Astrocyte (in vitro differentiated cells and primary cell): Measurements from ENCODE around the gene FAM3C. TPM values are rescaled to one million over a fixed set of nuclear protein-coding genes. Genes with fewer than 3 reads are reported as not detected.

Experiments
- DNase-seq: peaks from one replicate; pipeline ENCODE4 v3.0.0-alpha.2; 2010; ENCODE audit warnings: low read depth
- FAIRE-seq: peaks from 2 replicates; lab custom pipeline; 2011; peaks lifted over from hg19 to GRCh38; lab: Jason Lieb, UNC
- H2AFZ ChIP-seq: 2 replicates; pipeline ENCODE4 v1.6.0; 2012; ENCODE audit warnings: low read depth, low read length, inconsistent platforms
- H3K27ac ChIP-seq: 2 replicates; pipeline ENCODE4 v1.5.1; 2011; ENCODE audit warnings: low read depth, low read length, inconsistent platforms
- H3K27me3 ChIP-seq: 2 replicates; pipeline ENCODE4 v1.6.0; 2011; ENCODE audit warnings: low read length, inconsistent platforms; ENCODE audit not compliant: insufficient read depth
- H3K36me3 ChIP-seq: 2 replicates; pipeline ENCODE4 v1.5.1; 2011; ENCODE audit warnings: low read length, inconsistent platforms; ENCODE audit not compliant: insufficient read depth
- H3K4me1 ChIP-seq: 2 replicates; pipeline ENCODE4 v1.5.1; 2011; ENCODE audit warnings: low read length, inconsistent platforms; ENCODE audit not compliant: insufficient read depth
- H3K4me2 ChIP-seq: 2 replicates; pipeline ENCODE4 v1.6.0; 2012; ENCODE audit warnings: low read length, inconsistent platforms
- H3K4me3 ChIP-seq: 2 replicates; pipeline ENCODE4 v1.5.1; 2011; ENCODE audit warnings: low read depth, mild to moderate bottlenecking, low read length, inconsistent platforms; ENCODE audit not compliant: insufficient read depth
- H3K79me2 ChIP-seq: 2 replicates; pipeline ENCODE4 v1.6.0; 2012; ENCODE audit warnings: mild to moderate bottlenecking, low read length, inconsistent platforms; ENCODE audit not compliant: insufficient read depth
- H3K9ac ChIP-seq: 2 replicates; pipeline ENCODE4 v1.6.0; 2012; ENCODE audit warnings: mild to moderate bottlenecking, low read length, inconsistent platforms
- H3K9me3 ChIP-seq: 2 replicates; pipeline ENCODE4 v1.5.1; 2012; ENCODE audit warnings: low read depth, mild to moderate bottlenecking, low read length, inconsistent platforms; ENCODE audit not compliant: insufficient read depth
- H4K20me1 ChIP-seq: 2 replicates; pipeline ENCODE4 v1.6.0; 2012; ENCODE audit warnings: low read length, inconsistent platforms; ENCODE audit not compliant: insufficient read depth
- H3K27ac Mint-ChIP-seq: one replicate; pipeline ENCODE4 v1.8.0; 2021; ENCODE audit warnings: mild to moderate bottlenecking, mixed read lengths; ENCODE audit not compliant: unreplicated experiment
- H3K27me3 Mint-ChIP-seq: one replicate; pipeline ENCODE4 v1.8.0; 2021; ENCODE audit warnings: low read depth, mixed read lengths; ENCODE audit not compliant: unreplicated experiment
- H3K36me3 Mint-ChIP-seq: one replicate; pipeline ENCODE4 v1.8.0; 2021; ENCODE audit warnings: low read depth, mixed read lengths; ENCODE audit not compliant: unreplicated experiment
- H3K4me1 Mint-ChIP-seq: one replicate; pipeline ENCODE4 v1.8.0; 2021; ENCODE audit warnings: low read depth, mixed read lengths; ENCODE audit not compliant: unreplicated experiment
- H3K4me3 Mint-ChIP-seq: one replicate; pipeline ENCODE4 v1.8.0; 2021; ENCODE audit warnings: mild to moderate bottlenecking, moderate library complexity, mixed read lengths; ENCODE audit not compliant: unreplicated experiment
- H3K9me3 Mint-ChIP-seq: one replicate; pipeline ENCODE4 v1.8.0; 2021; ENCODE audit warnings: mild to moderate bottlenecking, mixed read lengths; ENCODE audit not compliant: unreplicated experiment
- CTCF ChIP-seq: IDR thresholded peaks from 2 replicates; pipeline ENCODE4 v1.5.1; 2011; ENCODE audit warnings: low read depth, mild to moderate bottlenecking, inconsistent platforms, low read length, moderate library complexity; ENCODE audit not compliant: insufficient read depth
- EZH2 ChIP-seq: IDR thresholded peaks from 2 replicates; pipeline ENCODE4 v1.6.1; 2012; ENCODE audit warnings: mild to moderate bottlenecking, low read length, inconsistent platforms; ENCODE audit not compliant: insufficient read depth
- total RNA-seq: library from RNA; stranded (reverse); gene quantifications from 2 replicates; pipeline ENCODE4 v1.2.1, GENCODE V29; 2021

Gene FAM3C
- total RNA-seq, 1 donor from 2014 or later, result 71.8 TPM

GRCh38 chr7:121393005-121393366 is 3.1 kb downstream of the FAM3C start:
- Histone ChIP-seq H3K79me2 (peaks cover 78% of the 10 kb centered on the region), H3K9me3 (no peaks in the 10 kb centered on the region), H3K27me3 (no peaks in the 10 kb centered on the region), H3K4me3 (no peak overlapping the region), H2AFZ (no peak overlapping the region), H3K27ac (no peak overlapping the region), H3K9ac (no peak overlapping the region), H3K4me1 (peaks cover 11% of the 10 kb centered on the region), H3K4me2 (no peak overlapping the region), H4K20me1 (peaks cover 63% of the 10 kb centered on the region), H3K36me3 (peaks cover 3% of the 10 kb centered on the region)
- Mint-ChIP-seq H3K27ac (no peak overlapping the region), H3K27me3 (no peaks in the 10 kb centered on the region), H3K36me3 (peaks cover 4% of the 10 kb centered on the region), H3K4me1 (peaks cover 20% of the 10 kb centered on the region), H3K4me3 (no peak overlapping the region), H3K9me3 (no peaks in the 10 kb centered on the region)
- no peak for TF ChIP-seq EZH2
- TF ChIP-seq CTCF, result no peak
- no peak for DNase-seq
- no peak for FAIRE-seq

- Histone ChIP-seq H3K9ac (no peak overlapping the region), H4K20me1 (peaks cover 69% of the 10 kb centered on the region), H3K4me2 (no peak overlapping the region), H3K9me3 (no peaks in the 10 kb centered on the region), H3K4me3 (no peak overlapping the region), H2AFZ (no peak overlapping the region), H3K36me3 (peaks cover 3% of the 10 kb centered on the region), H3K27me3 (no peaks in the 10 kb centered on the region), H3K79me2 (peaks cover 84% of the 10 kb centered on the region), H3K27ac (no peak overlapping the region), H3K4me1 (peaks cover 11% of the 10 kb centered on the region)
- FAIRE-seq, result no peak
- no peak for TF ChIP-seq CTCF
- no peak for TF ChIP-seq EZH2
- peaks cover 20% of the 10 kb centered on the region for H3K4me1 Mint-ChIP-seq
- no peaks in the 10 kb centered on the region for H3K27me3 Mint-ChIP-seq
- H3K4me3 Mint-ChIP-seq, result no peak overlapping the region
- no peaks in the 10 kb centered on the region for H3K9me3 Mint-ChIP-seq
- DNase-seq, result no peak
- H3K36me3 Mint-ChIP-seq, result peaks cover 4% of the 10 kb centered on the region
- no peak overlapping the region for H3K27ac Mint-ChIP-seq
Observed at GRCh38 chr7:121392277-121393004, 3.7 kb downstream of the FAM3C start.

DNA sequence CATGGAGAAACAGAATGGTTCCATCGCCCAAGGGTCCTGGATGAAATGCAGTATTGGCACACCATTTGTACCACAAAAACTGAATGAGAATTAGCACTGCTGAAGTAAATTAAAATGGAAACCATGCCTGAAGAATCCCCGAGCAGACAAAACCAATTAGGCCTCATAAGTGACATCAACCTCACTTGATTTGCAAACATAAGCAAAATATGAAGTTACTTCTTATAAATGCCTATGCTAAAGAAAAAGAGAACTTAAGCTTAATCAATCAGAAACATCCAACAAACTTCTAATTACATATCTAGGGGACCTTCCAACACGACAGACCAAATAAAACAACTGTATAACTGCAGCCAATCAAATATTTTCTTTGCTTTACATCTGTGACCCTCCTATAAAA is 4.4 kb downstream of the FAM3C start:
- H3K27me3 ChIP-seq, result no peaks in the 10 kb centered on the region
- H3K9me3 Mint-ChIP-seq, result no peaks in the 10 kb centered on the region
- no peak overlapping the region for H3K9ac ChIP-seq
- DNase-seq (no peak), FAIRE-seq (no peak)
- no peak overlapping the region for H2AFZ ChIP-seq
- no peaks in the 10 kb centered on the region for H3K27me3 Mint-ChIP-seq
- H3K9me3 ChIP-seq, result no peaks in the 10 kb centered on the region
- no peak overlapping the region for H3K4me3 Mint-ChIP-seq
- H3K4me1 ChIP-seq, result peaks cover 11% of the 10 kb centered on the region
- H4K20me1 ChIP-seq, result peaks cover 76% of the 10 kb centered on the region
- H3K4me3 ChIP-seq, result no peak overlapping the region
- no peak overlapping the region for H3K4me2 ChIP-seq
- peaks cover 4% of the 10 kb centered on the region for H3K36me3 Mint-ChIP-seq
- H3K4me1 Mint-ChIP-seq, result peaks cover 22% of the 10 kb centered on the region
- H3K27ac Mint-ChIP-seq, result no peak overlapping the region
- H3K79me2 ChIP-seq, result peaks cover 91% of the 10 kb centered on the region
- H3K27ac ChIP-seq, result no peak overlapping the region
- TF ChIP-seq EZH2, result no peak
- TF ChIP-seq CTCF, result no peak
- H3K36me3 ChIP-seq, result peaks cover 3% of the 10 kb centered on the region
